Fibroblast of pulmonary artery (primary cell): Measurements from ENCODE around the gene TDRD9.

Source experiments
- DNase-seq: peaks from one replicate; pipeline ENCODE4 v3.0.0-alpha.2; 2010; ENCODE audit warnings: low read depth
- H3K4me3 ChIP-seq: replicated peaks from 2 replicates; pipeline ENCODE4 v1.5.1; 2011; ENCODE audit warnings: low read depth, mild to moderate bottlenecking, control low read depth, low read length, moderate library complexity
- TF ChIP-seq, protein P1 (sequence below): IDR thresholded peaks from 2 replicates; pipeline ENCODE4 v1.5.1; 2011; ENCODE audit warnings: mild to moderate bottlenecking, control low read depth, low read length, inconsistent platforms; ENCODE audit errors: missing control alignments

Gene TDRD9

DNA sequence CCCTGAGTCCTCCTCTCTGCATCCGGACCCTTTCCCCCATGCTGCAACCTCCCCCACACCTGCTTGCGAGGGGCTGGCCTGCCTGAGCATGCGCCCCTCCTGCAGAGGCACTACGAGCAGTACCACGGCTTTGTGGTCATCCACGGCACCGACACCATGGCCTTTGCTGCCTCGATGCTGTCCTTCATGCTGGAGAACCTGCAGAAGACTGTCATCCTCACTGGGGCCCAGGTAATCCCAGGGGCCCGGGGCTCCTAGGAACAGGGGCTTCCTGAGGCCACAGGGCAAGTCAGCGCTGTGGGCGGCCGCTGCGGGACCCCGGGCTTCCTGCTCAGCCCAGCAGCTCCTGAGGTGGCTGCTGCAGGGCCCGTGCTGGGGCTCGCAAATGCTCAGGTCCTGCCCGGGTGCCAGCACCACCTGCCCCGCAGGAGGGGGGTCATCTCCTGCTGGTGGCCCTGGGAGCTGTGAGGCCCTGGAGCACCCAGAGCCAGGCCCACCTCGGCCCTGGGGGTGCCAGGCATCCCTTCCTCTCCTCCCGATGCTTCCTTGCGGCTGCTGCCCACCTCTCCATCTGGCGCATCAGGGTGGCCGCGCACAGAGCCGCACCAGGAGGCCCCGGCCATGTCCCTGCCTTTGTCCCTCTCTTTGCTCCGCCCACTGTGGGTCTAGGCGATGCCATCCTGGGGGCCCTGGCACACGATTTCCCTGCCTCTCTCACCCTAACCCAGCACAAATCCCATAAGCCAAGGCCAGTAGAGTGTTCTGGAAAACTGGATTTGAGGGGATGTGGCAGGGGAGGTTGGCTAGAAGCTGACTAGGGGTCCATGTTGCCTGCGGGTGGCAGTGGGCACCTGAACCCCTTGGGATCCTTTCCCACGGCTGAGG, 167.4 kb downstream of the TDRD9 start:
- TF ChIP-seq, protein P1, sequence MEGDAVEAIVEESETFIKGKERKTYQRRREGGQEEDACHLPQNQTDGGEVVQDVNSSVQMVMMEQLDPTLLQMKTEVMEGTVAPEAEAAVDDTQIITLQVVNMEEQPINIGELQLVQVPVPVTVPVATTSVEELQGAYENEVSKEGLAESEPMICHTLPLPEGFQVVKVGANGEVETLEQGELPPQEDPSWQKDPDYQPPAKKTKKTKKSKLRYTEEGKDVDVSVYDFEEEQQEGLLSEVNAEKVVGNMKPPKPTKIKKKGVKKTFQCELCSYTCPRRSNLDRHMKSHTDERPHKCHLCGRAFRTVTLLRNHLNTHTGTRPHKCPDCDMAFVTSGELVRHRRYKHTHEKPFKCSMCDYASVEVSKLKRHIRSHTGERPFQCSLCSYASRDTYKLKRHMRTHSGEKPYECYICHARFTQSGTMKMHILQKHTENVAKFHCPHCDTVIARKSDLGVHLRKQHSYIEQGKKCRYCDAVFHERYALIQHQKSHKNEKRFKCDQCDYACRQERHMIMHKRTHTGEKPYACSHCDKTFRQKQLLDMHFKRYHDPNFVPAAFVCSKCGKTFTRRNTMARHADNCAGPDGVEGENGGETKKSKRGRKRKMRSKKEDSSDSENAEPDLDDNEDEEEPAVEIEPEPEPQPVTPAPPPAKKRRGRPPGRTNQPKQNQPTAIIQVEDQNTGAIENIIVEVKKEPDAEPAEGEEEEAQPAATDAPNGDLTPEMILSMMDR = no peak
- no peak overlapping the region for H3K4me3 ChIP-seq
- DNase-seq = no peak

DNA sequence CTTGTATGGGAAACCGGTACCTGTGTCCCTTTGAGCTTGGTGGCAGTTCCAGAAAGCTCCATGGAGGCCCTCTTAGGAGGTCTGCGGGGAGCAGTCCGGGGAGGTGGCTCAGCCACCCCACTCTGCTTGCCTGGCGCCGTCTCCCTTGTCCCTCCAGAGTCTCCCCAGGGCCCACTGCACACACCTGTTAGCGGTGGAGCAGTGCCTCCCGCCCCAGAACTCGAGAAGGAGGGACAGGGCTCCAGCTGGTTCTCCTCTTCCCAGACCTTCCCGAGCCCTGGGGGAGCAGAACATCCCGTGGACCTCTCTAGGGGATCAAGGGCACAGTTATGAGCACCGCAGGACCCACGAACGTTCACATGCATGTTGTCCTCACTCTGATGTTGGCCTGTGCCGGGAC, 168.1 kb downstream of the TDRD9 start:
- no peak overlapping the region for H3K4me3 ChIP-seq
- no peak for DNase-seq
- TF ChIP-seq, protein P1 = no peak

DNA sequence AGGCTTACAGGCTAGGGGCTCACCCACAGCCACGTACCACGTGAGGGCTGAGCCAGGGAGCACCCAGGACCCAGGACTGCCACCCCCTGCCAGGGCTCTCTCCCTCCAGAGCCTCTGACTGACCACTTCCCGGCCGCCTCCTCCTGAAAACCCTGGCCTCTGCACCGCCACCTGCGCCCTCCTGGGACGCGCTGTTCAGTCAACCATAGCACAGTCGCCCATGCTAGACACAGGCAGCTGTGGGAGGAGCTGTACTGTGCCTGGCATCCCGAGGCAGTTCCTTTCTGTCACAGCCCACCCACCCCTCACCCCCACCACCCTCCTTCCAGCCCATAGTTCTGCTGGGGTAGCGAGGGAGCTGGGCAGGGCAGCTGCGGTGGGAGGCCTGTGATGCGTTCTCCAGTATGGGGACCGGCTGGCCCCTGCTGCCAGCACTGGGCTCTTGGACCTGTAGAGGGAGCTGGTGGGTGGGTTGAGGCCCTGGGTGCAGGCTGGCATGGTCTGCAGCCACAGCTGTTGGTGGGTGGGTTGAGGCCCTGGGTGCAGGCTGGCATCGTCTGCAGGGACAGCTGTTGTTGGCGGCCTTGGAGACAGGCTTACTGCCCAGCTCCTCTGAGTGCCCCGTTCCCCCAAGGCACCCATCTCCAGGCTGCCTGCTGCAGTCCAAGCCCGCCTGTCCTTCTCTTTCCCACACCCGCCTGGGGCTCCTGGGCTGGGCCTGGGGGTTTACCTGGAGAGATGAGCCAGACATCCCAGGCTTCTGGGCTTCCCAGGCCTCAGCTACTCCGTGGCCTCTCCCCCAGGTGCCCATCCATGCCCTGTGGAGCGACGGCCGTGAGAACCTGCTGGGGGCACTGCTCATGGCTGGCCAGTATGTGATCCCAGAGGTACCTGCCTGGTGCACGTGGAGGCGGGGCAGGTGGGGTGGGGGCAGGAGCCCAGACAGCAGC, 168.8 kb downstream of the TDRD9 start:
- TF ChIP-seq, protein P1 = no peak
- H3K4me3 ChIP-seq = no peak overlapping the region
- no peak for DNase-seq

DNA sequence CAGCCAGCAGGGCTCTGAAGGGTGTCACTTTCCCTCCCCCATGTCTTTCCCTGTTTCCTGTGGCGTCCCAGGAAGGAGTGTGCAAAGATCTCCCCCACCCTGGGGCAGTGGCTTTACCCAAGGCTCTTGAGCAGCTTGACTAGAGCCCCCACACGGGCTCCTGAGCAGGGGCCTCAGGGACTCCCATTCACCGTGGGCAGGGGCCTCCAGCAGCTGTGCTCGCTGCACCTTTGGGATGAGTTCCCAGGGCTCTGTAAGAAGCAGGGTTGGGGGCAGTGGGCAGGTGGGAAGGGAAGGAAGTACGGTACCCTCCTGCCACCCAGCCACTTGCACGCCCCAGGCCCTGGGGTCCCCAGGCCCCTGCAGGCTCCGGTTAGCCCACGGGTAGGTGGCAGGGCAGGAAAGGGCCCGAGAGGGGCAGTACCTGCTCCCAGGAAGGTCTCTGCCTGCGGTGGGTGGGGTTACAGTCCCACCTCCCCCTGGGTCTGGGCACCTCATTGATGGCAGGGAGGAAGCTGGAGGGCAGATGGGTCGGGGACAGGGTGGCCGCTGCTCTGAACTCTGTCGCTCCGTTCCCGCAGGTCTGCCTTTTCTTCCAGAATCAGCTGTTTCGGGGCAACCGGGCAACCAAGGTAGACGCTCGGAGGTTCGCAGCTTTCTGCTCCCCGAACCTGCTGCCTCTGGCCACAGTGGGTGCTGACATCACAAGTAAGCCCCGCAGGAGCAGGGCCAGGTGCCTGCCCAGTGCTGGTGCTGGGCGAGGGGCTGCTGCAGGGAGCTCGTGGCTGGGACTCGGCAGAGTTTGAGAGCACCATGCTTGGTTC, 170.2 kb downstream of the TDRD9 start:
- TF ChIP-seq, protein P1 = no peak
- no peak overlapping the region for H3K4me3 ChIP-seq
- DNase-seq = no peak

DNA sequence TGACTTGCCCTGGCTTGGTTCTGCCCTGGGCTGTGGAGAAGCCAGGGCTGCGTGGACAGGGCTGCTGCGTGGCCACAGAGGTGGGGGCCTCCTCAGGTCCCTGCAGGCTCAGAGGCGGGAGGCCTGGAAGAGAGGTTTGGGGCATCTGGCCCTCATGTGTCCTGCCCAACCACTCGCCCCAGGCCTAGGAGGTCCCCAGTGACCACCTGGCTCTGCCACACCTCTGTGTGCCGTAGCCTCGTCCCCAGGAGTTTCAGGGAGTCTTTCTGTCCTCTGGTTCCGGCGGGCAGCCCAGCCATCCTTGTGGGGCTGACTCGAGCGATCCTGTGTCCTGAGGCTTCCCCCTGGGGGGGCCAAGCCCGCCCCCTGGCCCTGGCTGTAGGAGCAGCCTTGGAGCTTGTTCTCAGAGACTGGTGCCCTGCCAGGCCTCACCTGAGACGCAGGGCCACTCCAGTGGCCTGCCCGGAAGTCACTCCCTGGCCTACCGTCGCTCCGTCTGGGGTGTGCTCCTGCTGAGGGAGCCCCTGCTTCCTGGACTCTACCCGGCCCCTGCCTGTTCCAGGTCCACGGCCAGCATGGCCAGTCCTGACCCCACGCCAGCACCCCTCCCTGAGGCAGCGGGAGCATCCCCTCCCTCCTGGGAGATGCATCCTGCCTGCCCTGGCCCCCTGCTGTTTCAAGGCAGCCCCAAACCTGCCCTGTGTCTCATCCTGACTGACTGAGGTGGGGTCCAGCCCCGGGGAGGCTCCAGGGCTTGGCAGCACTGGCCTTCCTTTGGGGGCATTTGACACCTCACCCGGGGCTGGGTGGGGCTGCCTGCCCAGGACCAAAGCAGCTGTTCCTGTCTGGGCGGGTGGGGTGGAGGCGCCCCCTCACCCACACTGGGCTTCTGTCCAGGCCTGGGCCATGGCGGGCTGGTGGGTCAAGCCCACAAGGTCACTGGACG, 171.1 kb downstream of the TDRD9 start:
- no peak for DNase-seq

More for the DNA sequence above, 171.1 kb downstream of the TDRD9 start:
- H3K4me3 ChIP-seq = no peak overlapping the region
- TF ChIP-seq, protein P1 = no peak
